A549 (cell line): Measurements from ENCODE around the gene IDH2. TPM values are rescaled to one million over a fixed set of nuclear protein-coding genes. Genes with fewer than 3 reads are reported as not detected.

Experiments
- ATAC-seq, 2 experiments: fragments of 200-7000 bp in 1 of 2; fragments of >200 bp in 1 of 2; cut with Nextera tagmentation in 1 of 2; cut with Tn5 transposase in 1 of 2; 3 replicates each; pipeline versions ENCODE4 v1.8.0 to v1.9.1; 2018 to 2020; ENCODE audit warnings: mild to moderate bottlenecking in 1 of 2, moderate library complexity in 1 of 2
- CTCF ChIA-PET: fragments of 300-600 bp; sonication (Branson Sonifier 250); formaldehyde crosslinking; extraction: SDS; loops from one replicate; lab custom pipeline; 2021; ENCODE audit warnings: antibody characterized with exemption, inconsistent platforms; lab: Yijun Ruan, JAX
- POLR2A ChIA-PET: fragments of 350-600 bp; formaldehyde crosslinking; extraction: SDS; loops from one replicate; lab custom pipeline; 2021; ENCODE audit warnings: antibody characterized with exemption, inconsistent platforms; lab: Yijun Ruan, JAX
- DNase-seq, 2 experiments: peaks; one replicate each; pipeline versions ENCODE4 v3.0.0 to v3.0.0-alpha.2; 2011 to 2016; ENCODE audit warnings: low read depth in 1 of 2, low spot score in 1 of 2
- FAIRE-seq: peaks from 2 replicates; lab custom pipeline; 2011; peaks lifted over from hg19 to GRCh38; lab: Jason Lieb, UNC
- H3K27ac ChIP-seq, 2 experiments: fragments of >200 bp; sonication (Bioruptor Twin); formaldehyde crosslinking; 3 replicates each; pipeline ENCODE4 v1.5.1; 2016 to 2017
- H3K4me1 ChIP-seq: fragments of >200 bp; sonication (Bioruptor Twin); formaldehyde crosslinking; 3 replicates; pipeline ENCODE4 v1.6.1; 2016
- H3K4me2 ChIP-seq: fragments of >200 bp; sonication (Bioruptor Twin); formaldehyde crosslinking; 3 replicates; pipeline ENCODE4 v1.6.1; 2016
- H3K4me3 ChIP-seq: fragments of >200 bp; sonication (Bioruptor Twin); formaldehyde crosslinking; 3 replicates; pipeline ENCODE4 v1.5.1; 2016
- H3K9me3 ChIP-seq: fragments of >200 bp; sonication (Bioruptor Twin); formaldehyde crosslinking; 3 replicates; pipeline ENCODE4 v1.6.1; 2016
- CEBPB ChIP-seq, 2 experiments: fragments of >200 bp in 1 of 2; sonication (Bioruptor Twin) in 1 of 2; formaldehyde crosslinking in 1 of 2; IDR thresholded peaks; 2 replicates each; pipeline ENCODE4 v1.6.1; 2012 to 2016
- FOSB ChIP-seq: fragments of 250-450 bp; sonication (Bioruptor Pico); IDR thresholded peaks from 2 replicates; pipeline ENCODE4 v1.5.0; 2020; ENCODE audit warnings: mild to moderate bottlenecking, moderate library complexity
- FOXS1 ChIP-seq: fragments of 250-450 bp; sonication (Bioruptor Pico); IDR thresholded peaks from 2 replicates; pipeline ENCODE4 v1.5.0; 2020; ENCODE audit warnings: mild to moderate bottlenecking, moderate library complexity
- HES2 ChIP-seq: fragments of >200 bp; sonication (Bioruptor Twin); formaldehyde crosslinking; IDR thresholded peaks from 2 replicates; pipeline ENCODE4 v1.6.1; 2016
- HEYL ChIP-seq: fragments of 250-450 bp; sonication (Bioruptor Pico); IDR thresholded peaks from 2 replicates; pipeline ENCODE4 v1.8.0; 2021; ENCODE audit warnings: mild to moderate bottlenecking, moderate library complexity
- HOXB5 ChIP-seq: fragments of 250-450 bp; sonication (Bioruptor Pico); IDR thresholded peaks from 2 replicates; pipeline ENCODE4 v1.5.0; 2020; ENCODE audit warnings: mild to moderate bottlenecking, moderate library complexity
- JUNB ChIP-seq: fragments of >200 bp; sonication (Bioruptor Twin); formaldehyde crosslinking; IDR thresholded peaks from 2 replicates; pipeline ENCODE4 v1.6.1; 2016
- MYC ChIP-seq: IDR thresholded peaks from 2 replicates; pipeline ENCODE4 v1.6.1; 2012; ENCODE audit warnings: mild to moderate bottlenecking, inconsistent platforms, low read length, improper control_type of control experiment, borderline replicate concordance
- NPAS2 ChIP-seq: fragments of 250-450 bp; sonication (Bioruptor Pico); IDR thresholded peaks from 2 replicates; pipeline ENCODE4 v1.8.0; 2022; ENCODE audit warnings: mild to moderate bottlenecking, moderate library complexity, borderline replicate concordance
- NR3C1 ChIP-seq: fragments of >200 bp; sonication (Bioruptor Twin); formaldehyde crosslinking; IDR thresholded peaks from 3 replicates; pipeline ENCODE4 v1.6.1; 2017
- POLR2A ChIP-seq: IDR thresholded peaks from 2 replicates; pipeline ENCODE4 v1.6.1; 2012; ENCODE audit warnings: mild to moderate bottlenecking, low read length
- RCOR1 ChIP-seq: fragments of 150-350 bp; IDR thresholded peaks from 2 replicates; pipeline ENCODE4 v1.6.1; 2014; ENCODE audit warnings: antibody characterized with exemption, low read length, low read depth
- REST ChIP-seq: fragments of 200-600 bp; sonication (generic); IDR thresholded peaks from 2 replicates; pipeline ENCODE4 v1.6.1; 2016; ENCODE audit warnings: antibody characterized with exemption, mild to moderate bottlenecking, moderate library complexity
- RNF2 ChIP-seq: fragments of 200-600 bp; sonication (generic); IDR thresholded peaks from 2 replicates; pipeline ENCODE4 v1.6.1; 2016; ENCODE audit warnings: low read depth, mild to moderate bottlenecking, antibody characterized with exemption, moderate library complexity, borderline replicate concordance
- USF2 ChIP-seq: fragments of 450-650 bp; IDR thresholded peaks from 2 replicates; pipeline ENCODE4 v1.6.1; 2014; ENCODE audit warnings: antibody characterized with exemption
- ZC3H11A ChIP-seq: fragments of 450-650 bp; IDR thresholded peaks from 2 replicates; pipeline ENCODE4 v1.6.1; 2014; ENCODE audit warnings: antibody characterized with exemption, mild to moderate bottlenecking
- ZFP36 ChIP-seq: fragments of 450-650 bp; IDR thresholded peaks from 2 replicates; pipeline ENCODE4 v1.6.1; 2014; ENCODE audit warnings: borderline replicate concordance; ENCODE audit not compliant: partially characterized antibody
- ZNF302 ChIP-seq: fragments of 250-450 bp; sonication (Bioruptor Pico); IDR thresholded peaks from 2 replicates; pipeline ENCODE4 v1.9.0; 2021; ENCODE audit warnings: inconsistent platforms, mild to moderate bottlenecking, moderate library complexity
- ZSCAN20 ChIP-seq: fragments of 250-450 bp; sonication (Bioruptor Pico); IDR thresholded peaks from 2 replicates; pipeline ENCODE4 v1.8.0; 2022; ENCODE audit warnings: mild to moderate bottlenecking, moderate library complexity
- WGBS: methylation state at CpG from one replicate; pipeline ENCODE4 v1.1.6; 2017; ENCODE audit errors: missing lambda C conversion rate; 5-methylcytosine and 5-hydroxymethylcytosine counted together
- polyA plus RNA-seq, 4 experiments: library from polyadenylated mRNA; depleted of rRNA in 3 of 4; stranded (reverse); fragments of >200 nt; fragmentation: RNase III in 1 of 4; extraction: RNeasy Plus Mini Kit Qiagen cat#74134 plus additional on column Dnase treatment in 1 of 4; gene quantifications; 2 replicates in 3 of 4; 3 replicates in 1 of 4; pipeline ENCODE4 v1.2.3, GENCODE V29; 2011 to 2017

Gene IDH2
- polyA plus RNA-seq, 2 of the 4 experiments (the other 2 are of a cell fraction) = 31.8 to 32.8 TPM

GRCh38 chr15:90054618-90055097 is 47.6 kb downstream of the IDH2 start (continued):
- TF ChIP-seq REST (no peak), MYC (no peak), FOSB (CRISPR knock-in tag) (no peak), ZC3H11A (no peak), HES2 (no peak)

GRCh38 chr15:90053685-90054466 is 48.4 kb downstream of the IDH2 start:
- 88% methylated on average over 14 of the region's 14 CpGs for WGBS
- DNase-seq (no peak), FAIRE-seq (no peak), ATAC-seq (no peak)
- Histone ChIP-seq H3K4me1 (peaks cover 9% of the 10 kb centered on the region), H3K4me3 (no peak overlapping the region), H3K4me2 (no peak overlapping the region), H3K27ac (no peak overlapping the region; a peak in 1 of 6 replicates), H3K9me3 (no peaks in the 10 kb centered on the region)
- TF ChIP-seq HES2 = no peak
- TF ChIP-seq RCOR1 = no peak
- TF ChIP-seq ZFP36 = no peak
- TF ChIP-seq HEYL (CRISPR knock-in tag) = no peak
- CTCF ChIA-PET = interaction anchor here (0.6 to 4.3 kb wide), 7 partner anchors 17 to 91 kb away, joined by 3 to 25 read pairs (median 3); no protein-coding TSS in a partner anchor
- POLR2A ChIA-PET = no interaction called here

- no peak for TF ChIP-seq POLR2A
- no peak for TF ChIP-seq HES2
- no peak for TF ChIP-seq NR3C1
- no peak for TF ChIP-seq CEBPB (IDR thresholded peaks at IDR 0.05)
- TF ChIP-seq FOXS1 (CRISPR knock-in tag) = no peak
- TF ChIP-seq USF2 = no peak
- no peak for TF ChIP-seq MYC
- no peak for TF ChIP-seq RNF2
- TF ChIP-seq JUNB = no peak
- no peak for TF ChIP-seq HOXB5
- no peak for TF ChIP-seq NPAS2
- TF ChIP-seq ZSCAN20 (CRISPR knock-in tag) = no peak
- TF ChIP-seq ZNF302 = no peak
- CTCF ChIA-PET = interaction anchor here (1.0 to 5.0 kb wide), 8 partner anchors 9 to 312 kb away, joined by 3 to 34 read pairs (median 3); no protein-coding TSS in a partner anchor
- Histone ChIP-seq H3K4me3 (no peak overlapping the region), H3K4me2 (no peak overlapping the region), H3K9me3 (no peaks in the 10 kb centered on the region), H3K4me1 (peaks cover 9% of the 10 kb centered on the region), H3K27ac (no peak overlapping the region)
- DNase-seq (no peak), FAIRE-seq (no peak), ATAC-seq (no peak)
- POLR2A ChIA-PET = no interaction called here
- 78% methylated on average over 5 of the region's 5 CpGs for WGBS
These were observed 50.4 kb downstream of the IDH2 start for GRCh38 chr15:90051874-90052273.
